BE2C (cell line): ENCODE measurements around the gene CIBAR2.
A peak's percentile ranks its signal among the peaks of the same experiment; 100 is the strongest.

Experiments
- DNase-seq: peaks from one replicate; pipeline ENCODE4 v3.0.0-alpha.2; 2020
- H3K27me3 ChIP-seq: fragments of 250-450 bp; sonication (Bioruptor Pico); 2 replicates; pipeline ENCODE4 v1.5.1; 2020; ENCODE audit warnings: mild to moderate bottlenecking
- H3K36me3 ChIP-seq: fragments of 250-450 bp; sonication (Bioruptor Pico); 2 replicates; pipeline ENCODE4 v1.5.1; 2020; ENCODE audit warnings: mild to moderate bottlenecking
- H3K4me1 ChIP-seq: fragments of 250-450 bp; sonication (Bioruptor Pico); 2 replicates; pipeline ENCODE4 v1.5.1; 2020
- H3K4me3 ChIP-seq: 2 replicates; pipeline ENCODE4 v1.5.1; 2011; ENCODE audit warnings: low read depth, low read length
- H3K9me3 ChIP-seq: fragments of 250-450 bp; sonication (Bioruptor Pico); 2 replicates; pipeline ENCODE4 v1.5.1; 2020
- CTCF ChIP-seq: IDR thresholded peaks from 2 replicates; pipeline ENCODE4 v1.5.1; 2012; ENCODE audit warnings: mild to moderate bottlenecking, low read depth, low read length

The CIBAR2 gene

GRCh38 chr16:85145734-85146531, 33.7 kb upstream of the CIBAR2 start:
- Histone ChIP-seq H3K4me3 (no peak overlapping the region), H3K9me3 (no peaks in the 10 kb centered on the region; the same call in 1 of the 2 replicates), H3K4me1 (peaks cover 28% of the 10 kb centered on the region), H3K36me3 (no peaks in the 10 kb centered on the region), H3K27me3 (no peaks in the 10 kb centered on the region)
- no peak for TF ChIP-seq CTCF
- DNase-seq: no peak

DNA sequence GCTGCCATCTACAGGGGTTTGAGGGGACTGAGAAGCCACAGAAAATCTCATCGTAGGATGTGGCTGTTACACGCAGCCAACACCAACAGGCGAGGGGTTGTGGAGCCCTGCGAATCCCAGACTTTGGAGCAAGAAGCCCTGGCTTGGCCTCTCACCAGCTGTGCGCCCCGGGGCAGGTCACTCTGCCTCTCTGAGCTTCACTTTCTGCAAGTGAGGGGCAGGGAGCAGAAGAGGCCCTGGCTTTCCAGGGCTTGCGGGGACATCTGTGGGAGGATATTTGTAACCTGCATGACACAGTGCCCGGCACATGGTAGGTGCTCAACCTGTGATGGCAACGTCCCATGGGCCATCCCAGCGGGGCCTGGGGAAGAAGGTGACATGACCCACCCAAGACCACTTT, 32.9 kb upstream of the CIBAR2 start:
- no peak for DNase-seq
- TF ChIP-seq CTCF: no peak
- H3K4me3 ChIP-seq: no peak overlapping the region
- no peaks in the 10 kb centered on the region; the same call in 1 of the 2 replicates for H3K9me3 ChIP-seq
- no peaks in the 10 kb centered on the region for H3K36me3 ChIP-seq
- H3K4me1 ChIP-seq: peaks cover 21% of the 10 kb centered on the region
- H3K27me3 ChIP-seq: no peaks in the 10 kb centered on the region

DNA sequence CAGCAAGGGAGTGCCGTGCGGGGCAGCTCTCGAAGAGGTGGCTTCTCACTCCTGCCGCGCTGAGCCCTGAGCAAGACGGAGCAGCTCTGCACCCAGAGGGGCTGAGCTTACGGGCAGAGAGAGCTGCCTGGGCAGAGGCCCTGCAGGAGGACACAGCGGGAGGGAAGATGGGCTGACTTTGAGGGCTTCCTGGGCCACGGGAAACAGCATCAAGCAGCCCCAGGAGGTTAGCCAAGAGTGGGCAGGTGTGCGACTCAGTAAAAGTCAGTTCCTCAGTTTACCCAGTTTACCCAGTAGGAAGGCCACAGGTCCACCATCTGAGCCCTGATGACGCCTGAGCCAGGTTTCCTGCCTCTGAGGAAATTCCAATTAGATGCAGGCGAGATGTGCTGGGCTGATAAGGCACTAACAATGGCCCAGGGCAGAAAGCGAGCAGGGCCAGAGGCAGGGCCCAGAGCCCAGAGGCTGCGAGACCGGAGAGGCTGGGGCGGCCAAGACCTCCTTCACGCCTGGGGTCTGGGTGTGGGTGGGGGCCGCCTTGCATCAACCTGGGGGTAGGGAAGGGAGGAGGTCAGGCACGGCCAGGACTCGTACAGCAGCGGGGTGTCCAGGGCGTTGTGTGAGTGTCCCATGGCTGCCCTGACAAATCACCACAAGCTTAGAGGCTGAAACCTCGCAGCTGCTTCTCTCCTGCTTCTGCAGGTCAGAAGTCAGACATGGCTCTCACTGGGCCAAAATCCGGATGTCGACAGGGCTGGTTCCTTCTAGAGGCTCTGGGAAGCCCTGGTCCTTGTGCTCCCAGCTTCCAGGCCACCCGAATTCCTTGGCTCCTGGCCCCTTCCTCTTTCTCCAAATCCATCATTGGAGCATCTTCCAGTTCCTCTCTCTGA, 32.0 kb upstream of the CIBAR2 start:
- H3K4me1 ChIP-seq: peaks cover 16% of the 10 kb centered on the region
- H3K27me3 ChIP-seq: no peaks in the 10 kb centered on the region
- DNase-seq: peak; percentile 60
- H3K4me3 ChIP-seq: no peak overlapping the region
- no peaks in the 10 kb centered on the region for H3K36me3 ChIP-seq
- no peak for TF ChIP-seq CTCF
- no peaks in the 10 kb centered on the region; the same call in 1 of the 2 replicates for H3K9me3 ChIP-seq

DNA sequence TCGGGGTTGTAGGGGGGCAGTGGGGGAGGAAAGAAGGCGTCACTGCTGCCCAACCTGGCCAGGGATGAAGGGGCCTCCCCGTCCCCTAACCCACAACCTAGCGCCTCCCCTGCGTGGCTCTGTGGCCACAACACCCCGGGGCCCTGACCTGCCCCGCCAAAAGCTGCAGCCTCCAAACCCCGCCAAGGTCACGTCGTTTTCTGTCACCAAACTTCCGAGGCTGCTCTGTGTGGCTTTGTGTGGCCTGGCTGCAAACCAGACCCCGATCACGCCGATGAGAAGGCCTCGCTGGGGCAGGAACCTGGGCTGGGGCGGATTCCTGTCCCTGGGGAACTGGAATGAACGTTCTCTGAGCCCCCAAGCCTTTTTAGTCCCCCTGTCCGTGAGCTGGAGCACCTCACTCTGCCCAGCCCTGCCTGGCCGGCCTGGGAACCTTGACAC, 30.5 kb upstream of the CIBAR2 start:
- no peak for TF ChIP-seq CTCF
- DNase-seq: no peak
- Histone ChIP-seq H3K9me3 (no peaks in the 10 kb centered on the region; the same call in 1 of the 2 replicates), H3K27me3 (no peaks in the 10 kb centered on the region), H3K36me3 (no peaks in the 10 kb centered on the region), H3K4me3 (no peak overlapping the region), H3K4me1 (peaks cover 11% of the 10 kb centered on the region)

DNA sequence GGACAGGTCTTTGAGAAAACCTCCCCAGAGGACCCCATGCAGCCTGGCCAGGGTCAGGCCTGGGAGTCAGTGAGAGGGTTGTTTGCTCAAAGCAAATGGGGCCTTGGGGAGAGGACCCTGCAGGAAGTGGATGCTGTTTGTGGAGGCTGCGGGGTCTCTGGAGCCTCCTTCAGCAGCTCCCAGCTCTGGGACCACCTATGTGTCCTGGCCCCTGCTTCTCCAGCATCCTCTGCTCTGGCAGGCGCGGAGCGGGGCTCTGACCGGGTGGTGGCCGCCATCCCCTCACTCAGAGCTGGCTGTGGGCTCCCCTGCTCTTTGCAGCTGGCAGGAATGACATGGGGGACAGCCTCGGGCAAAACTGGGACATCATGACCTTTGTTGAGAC, 29.8 kb upstream of the CIBAR2 start:
- Histone ChIP-seq H3K27me3 (no peaks in the 10 kb centered on the region), H3K4me3 (no peak overlapping the region), H3K9me3 (no peaks in the 10 kb centered on the region; the same call in 1 of the 2 replicates), H3K36me3 (no peaks in the 10 kb centered on the region), H3K4me1 (peaks cover 9% of the 10 kb centered on the region)
- no peak for DNase-seq
- no peak for TF ChIP-seq CTCF
